ENCODE measurements around the gene TACC2.
A peak's percentile ranks its signal among the peaks of the same experiment; 100 is the strongest.

Gene TACC2

DNA sequence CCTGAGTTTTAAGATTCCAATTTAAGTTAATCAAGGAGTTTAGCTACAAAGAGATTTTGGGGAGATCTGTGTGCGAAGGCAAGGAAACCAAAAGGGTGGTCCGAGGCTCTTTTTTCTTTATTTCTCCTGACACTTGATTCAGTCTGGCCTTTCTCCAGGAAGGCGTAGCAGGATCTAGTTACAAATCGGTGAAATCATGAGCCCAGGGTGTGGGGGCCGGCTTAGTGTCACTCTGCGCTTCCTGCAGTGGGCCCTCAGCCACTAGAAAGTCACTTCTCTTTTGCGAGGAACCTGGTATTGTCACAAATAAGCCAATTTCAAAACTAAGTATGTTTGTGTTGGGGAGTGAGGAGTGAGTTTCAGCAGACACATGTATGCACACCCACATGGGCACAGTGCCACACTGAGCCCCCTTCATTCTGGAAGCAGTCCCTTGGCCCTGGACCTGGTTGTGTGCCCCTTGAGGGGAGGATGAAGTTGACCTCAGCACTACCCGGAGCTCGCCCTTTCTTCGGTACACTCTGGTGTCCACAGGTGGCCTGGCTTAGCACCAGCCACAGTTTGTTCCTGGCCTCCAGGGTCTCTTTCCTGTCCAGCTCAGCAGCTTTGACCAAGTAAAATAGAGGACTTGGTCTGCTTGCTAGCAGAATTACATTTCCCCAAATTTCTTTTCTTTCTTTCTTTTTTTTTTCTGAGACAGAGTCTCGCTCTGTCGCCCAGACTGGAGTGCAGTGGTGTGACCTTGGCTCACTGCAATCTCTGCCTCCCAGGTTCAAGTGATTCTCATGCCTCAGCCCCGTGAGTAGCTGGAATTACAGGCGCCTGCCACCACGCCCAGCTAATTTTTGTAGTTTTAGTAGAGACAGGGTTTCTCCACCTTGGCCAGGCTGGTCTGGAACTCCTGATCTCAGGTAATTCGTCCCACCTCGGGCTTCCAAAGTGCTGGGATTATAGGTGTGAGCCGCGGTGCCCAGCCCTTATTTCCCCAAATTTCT lies 198.2 kb downstream of the TACC2 start:
- TF ChIP-seq, protein P1, sequence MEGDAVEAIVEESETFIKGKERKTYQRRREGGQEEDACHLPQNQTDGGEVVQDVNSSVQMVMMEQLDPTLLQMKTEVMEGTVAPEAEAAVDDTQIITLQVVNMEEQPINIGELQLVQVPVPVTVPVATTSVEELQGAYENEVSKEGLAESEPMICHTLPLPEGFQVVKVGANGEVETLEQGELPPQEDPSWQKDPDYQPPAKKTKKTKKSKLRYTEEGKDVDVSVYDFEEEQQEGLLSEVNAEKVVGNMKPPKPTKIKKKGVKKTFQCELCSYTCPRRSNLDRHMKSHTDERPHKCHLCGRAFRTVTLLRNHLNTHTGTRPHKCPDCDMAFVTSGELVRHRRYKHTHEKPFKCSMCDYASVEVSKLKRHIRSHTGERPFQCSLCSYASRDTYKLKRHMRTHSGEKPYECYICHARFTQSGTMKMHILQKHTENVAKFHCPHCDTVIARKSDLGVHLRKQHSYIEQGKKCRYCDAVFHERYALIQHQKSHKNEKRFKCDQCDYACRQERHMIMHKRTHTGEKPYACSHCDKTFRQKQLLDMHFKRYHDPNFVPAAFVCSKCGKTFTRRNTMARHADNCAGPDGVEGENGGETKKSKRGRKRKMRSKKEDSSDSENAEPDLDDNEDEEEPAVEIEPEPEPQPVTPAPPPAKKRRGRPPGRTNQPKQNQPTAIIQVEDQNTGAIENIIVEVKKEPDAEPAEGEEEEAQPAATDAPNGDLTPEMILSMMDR (conservative IDR thresholded peaks at IDR 0.05; ENCODE audit: low read depth, low read length), result no peak
- DNase-seq (ENCODE audit: low read depth), result no peak
- no peak overlapping the region for H3K4me3 ChIP-seq (ENCODE audit: low read length)

DNA sequence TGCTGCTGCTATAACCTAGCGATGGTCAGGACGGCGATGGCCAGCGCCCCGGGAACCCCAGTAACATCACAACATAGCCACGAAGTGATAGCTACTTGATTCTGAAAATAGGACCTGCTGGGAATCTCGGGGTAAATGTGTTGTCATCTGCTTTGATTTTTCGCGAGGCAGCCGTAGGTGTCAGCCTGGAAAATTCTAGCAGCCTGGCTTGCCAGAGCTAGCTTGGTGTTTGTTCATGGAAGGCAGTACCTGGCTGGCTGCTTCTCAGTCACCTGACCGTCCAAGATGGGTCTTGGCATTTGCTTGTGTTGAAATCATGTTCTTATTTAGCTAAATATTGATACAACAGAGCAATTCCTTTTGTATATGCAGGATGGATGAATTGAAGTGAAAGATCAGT lies 199.7 kb downstream of the TACC2 start:
- no peak for DNase-seq (ENCODE audit: low read depth)
- TF ChIP-seq, protein P1 (conservative IDR thresholded peaks at IDR 0.05; ENCODE audit: low read depth, low read length), result no peak
- no peak overlapping the region for H3K4me3 ChIP-seq (ENCODE audit: low read length)

DNA sequence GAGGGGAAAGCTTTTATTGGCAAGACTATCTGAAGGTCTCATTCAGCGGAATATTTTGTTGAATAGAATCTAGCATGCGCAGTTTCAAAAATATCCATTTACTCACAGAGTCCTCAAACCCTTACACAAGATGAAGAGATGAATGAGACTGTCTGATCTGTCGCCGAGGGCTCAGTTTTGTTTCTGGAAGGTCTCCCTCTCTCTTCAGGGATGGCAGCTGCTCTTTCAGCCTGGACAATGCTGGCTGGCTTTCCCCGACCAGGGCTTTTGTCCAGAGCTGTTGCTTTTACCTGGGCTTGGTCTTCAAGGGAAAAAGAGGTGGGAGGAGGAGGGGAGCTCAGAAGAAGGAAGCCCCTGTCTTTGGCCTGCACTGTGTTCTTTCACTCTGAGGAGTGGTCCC lies 200.2 kb downstream of the TACC2 start:
- H3K4me3 ChIP-seq (ENCODE audit: low read length), result no peak overlapping the region
- TF ChIP-seq, protein P1 (conservative IDR thresholded peaks at IDR 0.05; ENCODE audit: low read depth, low read length), result no peak
- no peak for DNase-seq (ENCODE audit: low read depth)

DNA sequence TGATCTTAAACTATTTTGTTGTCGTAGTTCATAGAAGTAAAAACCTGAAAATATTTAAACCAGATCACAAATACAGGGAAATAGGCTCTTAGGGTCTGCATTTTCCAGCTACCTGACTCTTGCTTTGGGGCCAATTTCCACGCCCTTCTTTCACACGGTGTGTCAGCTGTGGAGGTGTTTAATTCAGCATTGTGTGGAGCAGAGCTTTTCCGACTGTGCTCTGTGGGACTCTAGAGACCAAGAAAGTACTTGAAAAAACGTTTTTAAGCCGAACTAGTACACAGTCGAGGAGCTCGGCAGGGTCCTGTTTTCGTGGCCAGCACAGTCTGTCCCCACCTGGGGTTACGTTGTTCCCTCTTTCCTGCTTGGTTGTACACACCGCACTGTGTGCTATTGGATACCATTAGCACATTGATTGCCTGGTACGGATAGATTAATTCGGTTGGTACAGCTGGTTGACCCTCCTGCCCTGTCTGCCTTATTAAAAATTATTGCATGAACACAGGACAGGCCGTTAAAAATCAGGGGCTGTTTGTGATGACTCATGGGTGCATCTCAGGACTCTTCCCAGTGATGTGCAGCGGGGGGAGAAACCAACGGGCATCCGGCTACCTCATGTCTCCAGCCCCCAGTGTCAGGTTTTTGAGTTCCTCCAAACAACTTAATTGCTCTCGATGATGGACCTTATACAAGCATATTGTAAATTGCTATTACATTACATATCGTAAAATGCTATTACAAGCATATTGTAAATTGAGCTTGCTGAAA lies 201.4 kb downstream of the TACC2 start:
- TF ChIP-seq, protein P1 (conservative IDR thresholded peaks at IDR 0.05; ENCODE audit: low read depth, low read length), result no peak
- DNase-seq (ENCODE audit: low read depth), result no peak
- no peak overlapping the region for H3K4me3 ChIP-seq (ENCODE audit: low read length)

DNA sequence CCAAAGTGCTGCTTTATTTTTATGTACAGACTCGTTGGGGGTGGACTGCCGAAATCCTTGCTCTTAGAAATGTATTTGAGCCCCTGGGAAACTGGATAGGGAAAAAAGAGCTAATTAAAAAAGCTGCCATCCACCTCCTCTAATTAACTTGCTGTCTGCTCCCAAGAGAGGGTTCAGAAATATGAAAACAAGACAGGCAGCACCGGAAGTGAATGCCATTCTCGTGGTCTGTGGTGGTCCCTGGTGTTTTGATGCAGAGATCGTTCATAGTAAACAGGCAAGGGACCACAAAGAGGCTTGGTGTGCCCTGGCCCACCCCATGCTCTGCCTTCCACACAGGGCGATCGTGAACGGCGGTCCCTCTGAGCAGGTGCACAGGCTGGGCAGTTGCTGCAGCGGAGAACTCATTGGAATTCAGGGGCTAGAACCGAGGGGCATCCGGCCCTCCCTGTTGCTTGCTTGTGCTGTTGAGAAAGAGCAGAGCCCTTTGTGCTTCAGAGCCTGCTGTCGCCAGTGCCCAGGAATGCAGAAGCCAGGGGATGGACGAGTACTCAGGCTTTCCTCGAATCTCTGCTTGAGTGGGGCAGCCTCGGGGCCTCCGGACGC lies 203.1 kb downstream of the TACC2 start:
- TF ChIP-seq, protein P1 (conservative IDR thresholded peaks at IDR 0.05; ENCODE audit: low read depth, low read length), result no peak
- peak overlapping the region; percentile 15 for H3K4me3 ChIP-seq (ENCODE audit: low read length)
- no peak for DNase-seq (ENCODE audit: low read depth)

DNA sequence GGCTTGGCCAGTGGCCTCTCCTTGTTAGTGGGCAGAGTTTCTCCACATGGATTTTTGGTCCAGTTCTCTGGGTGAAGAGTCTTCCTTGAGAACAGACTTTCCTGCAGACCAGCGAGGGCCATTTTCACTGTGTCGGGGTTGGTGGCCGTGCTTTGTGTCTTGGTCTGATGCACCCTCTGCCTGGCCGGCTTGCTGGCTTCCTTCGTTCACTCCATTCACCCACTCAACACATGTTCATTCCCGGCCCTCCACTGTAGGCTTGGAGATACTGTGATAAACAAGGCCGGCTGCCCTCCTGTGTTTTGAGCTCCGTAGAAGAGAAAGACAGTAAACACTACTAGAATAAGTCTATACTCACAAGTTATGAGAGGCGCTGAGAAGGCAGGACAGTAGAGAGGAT lies 205.3 kb downstream of the TACC2 start:
- DNase-seq (ENCODE audit: low read depth), result no peak
- TF ChIP-seq, protein P1 (conservative IDR thresholded peaks at IDR 0.05; ENCODE audit: low read depth, low read length), result no peak
- no peak overlapping the region for H3K4me3 ChIP-seq (ENCODE audit: low read length)

Data from retinal pigment epithelial cell (primary cell).